IMR-90 (cell line): ENCODE measurements around the gene CELSR1. TPM values are rescaled to one million over a fixed set of nuclear protein-coding genes. Genes with fewer than 3 reads are reported as not detected.

Experiments
- ATAC-seq: fragments of 200-7000 bp; cut with Tn5 transposase; 2 replicates; pipeline ENCODE4 v1.9.1; 2020; ENCODE audit warnings: low read depth, mild to moderate bottlenecking, moderate library complexity
- BruUV-seq: library from RNA; stranded (reverse); fragments of 400-500 nt; replicated peaks from 2 replicates; lab custom pipeline; 2021; lab: Mats Ljungman, UMichigan
- CTCF ChIA-PET: fragments of 300-600 bp; formaldehyde crosslinking; extraction: SDS; loops from one replicate; lab custom pipeline; 2021; ENCODE audit warnings: antibody characterized with exemption; lab: Yijun Ruan, JAX
- POLR2A ChIA-PET: fragments of 300-600 bp; sonication (Branson Sonifier 250); formaldehyde crosslinking; loops from one replicate; lab custom pipeline; 2022; ENCODE audit warnings: antibody characterized with exemption; ENCODE audit not compliant: unreplicated experiment; lab: Charles Lee
- DNase-seq: peaks from one replicate; pipeline ENCODE4 v3.0.0; 2013
- H2AFZ ChIP-seq: replicated peaks from 2 replicates; pipeline ENCODE3; 2013; ENCODE audit warnings: low read length, mild to moderate bottlenecking; ENCODE audit not compliant: poor library complexity
- H2AK5ac ChIP-seq: 2 replicates; pipeline ENCODE4 v1.6.1; 2013; ENCODE audit warnings: low read depth, low read length, inconsistent platforms
- H2AK9ac ChIP-seq: replicated peaks from 2 replicates; pipeline ENCODE3; 2013; ENCODE audit warnings: mild to moderate bottlenecking, low read depth, low read length, moderate library complexity; ENCODE audit not compliant: poor library complexity
- H2BK120ac ChIP-seq: 2 replicates; pipeline ENCODE4 v1.6.1; 2013; ENCODE audit warnings: low read depth, low read length, inconsistent platforms
- H2BK15ac ChIP-seq: 3 replicates; pipeline ENCODE4 v1.6.1; 2013; ENCODE audit warnings: low read depth, low read length, inconsistent platforms
- H2BK20ac ChIP-seq: 2 replicates; pipeline ENCODE4 v1.6.1; 2013; ENCODE audit warnings: low read depth, mild to moderate bottlenecking, inconsistent platforms, low read length, moderate library complexity
- H2BK5ac ChIP-seq: 2 replicates; pipeline ENCODE4 v1.6.1; 2013; ENCODE audit warnings: mild to moderate bottlenecking, low read depth, low read length, inconsistent platforms; ENCODE audit not compliant: poor library complexity, severe bottlenecking
- H3K14ac ChIP-seq: replicated peaks from 2 replicates; pipeline ENCODE4 v1.6.1; 2013; ENCODE audit warnings: low read depth, low read length, inconsistent platforms
- H3K18ac ChIP-seq: 2 replicates; pipeline ENCODE4 v1.6.1; 2013; ENCODE audit warnings: low read depth, low read length, control low read depth
- H3K23ac ChIP-seq: 2 replicates; pipeline ENCODE4 v1.6.1; 2013; ENCODE audit warnings: low read depth, low read length, inconsistent platforms
- H3K27ac ChIP-seq: 2 replicates; pipeline ENCODE4 v1.5.1; 2013; ENCODE audit warnings: mild to moderate bottlenecking, control low read depth, low read length; ENCODE audit not compliant: insufficient read depth
- H3K27me3 ChIP-seq: 2 replicates; pipeline ENCODE4 v1.6.1; 2013; ENCODE audit warnings: low read length; ENCODE audit not compliant: control insufficient read depth, insufficient read depth
- H3K36me3 ChIP-seq: 2 replicates; pipeline ENCODE4 v1.6.1; 2013; ENCODE audit warnings: low read length, mixed read lengths; ENCODE audit not compliant: control insufficient read depth, insufficient read depth
- H3K4ac ChIP-seq: 2 replicates; pipeline ENCODE4 v1.6.1; 2013; ENCODE audit warnings: low read depth, low read length, inconsistent platforms
- H3K4me1 ChIP-seq: 2 replicates; pipeline ENCODE4 v1.6.1; 2013; ENCODE audit warnings: low read length, mixed read lengths; ENCODE audit not compliant: control insufficient read depth, insufficient read depth
- H3K4me2 ChIP-seq: 2 replicates; pipeline ENCODE4 v1.6.1; 2013; ENCODE audit warnings: low read depth, mild to moderate bottlenecking, control low read depth, low read length, moderate library complexity
- H3K4me3 ChIP-seq: 2 replicates; pipeline ENCODE4 v1.5.1; 2013; ENCODE audit warnings: low read depth, mild to moderate bottlenecking, control low read depth, low read length, moderate library complexity; ENCODE audit not compliant: insufficient read depth
- H3K56ac ChIP-seq: 2 replicates; pipeline ENCODE4 v1.6.1; 2013; ENCODE audit warnings: low read length, inconsistent platforms; ENCODE audit not compliant: insufficient read depth; ENCODE audit errors: extremely low read depth
- H3K79me1 ChIP-seq, 2 experiments: 2 replicates each; pipeline ENCODE4 v1.6.1; 2013; ENCODE audit warnings: low read length in 2 of 2, inconsistent platforms in 1 of 2, low read depth in 1 of 2
- H3K9ac ChIP-seq: 2 replicates; pipeline ENCODE4 v1.6.1; 2013; ENCODE audit warnings: low read depth, low read length, control low read depth
- H3K9me1 ChIP-seq: 2 replicates; pipeline ENCODE4 v1.6.1; 2013; ENCODE audit warnings: low read length, inconsistent platforms; ENCODE audit not compliant: insufficient read depth
- H3K9me3 ChIP-seq: 2 replicates; pipeline ENCODE4 v1.6.1; 2013; ENCODE audit warnings: low read length; ENCODE audit not compliant: control insufficient read depth, insufficient read depth
- H4K20me1 ChIP-seq: 2 replicates; pipeline ENCODE4 v1.6.1; 2013; ENCODE audit warnings: low read length, inconsistent platforms; ENCODE audit not compliant: insufficient read depth
- H4K5ac ChIP-seq: 2 replicates; pipeline ENCODE4 v1.6.1; 2013; ENCODE audit warnings: mild to moderate bottlenecking, low read depth, low read length, control low read depth
- H4K8ac ChIP-seq, 2 experiments: 2 replicates each; pipeline ENCODE4 v1.6.1; 2013; ENCODE audit warnings: low read depth in 2 of 2, low read length in 2 of 2, control low read depth in 1 of 2, inconsistent platforms in 1 of 2
- H4K91ac ChIP-seq: 2 replicates; pipeline ENCODE4 v1.6.1; 2013; ENCODE audit warnings: low read depth, low read length, inconsistent platforms; ENCODE audit not compliant: insufficient read depth
- CEBPB ChIP-seq: IDR thresholded peaks from 2 replicates; pipeline ENCODE4 v1.6.1; 2012; ENCODE audit warnings: low read depth, low read length, improper control_type of control experiment
- CTCF ChIP-seq: conservative IDR thresholded peaks from 2 replicates; pipeline ENCODE4 v1.5.1; 2012; ENCODE audit warnings: mild to moderate bottlenecking, low read depth, low read length, improper control_type of control experiment
- NFE2L2 ChIP-seq: fragments of 150-350 bp; IDR thresholded peaks from 2 replicates; pipeline ENCODE4 v1.6.1; 2016; ENCODE audit warnings: low read depth, mild to moderate bottlenecking, low read length
- RCOR1 ChIP-seq: IDR thresholded peaks from 2 replicates; pipeline ENCODE4 v1.6.1; 2012; ENCODE audit warnings: mild to moderate bottlenecking, low read length, improper control_type of control experiment; ENCODE audit not compliant: insufficient replicate concordance
- WGBS, 2 experiments: methylation state at CpG; one replicate each; pipeline versions ENCODE4 v1.1.5 to v1.1.7; 2013; ENCODE audit warnings: missing lambda C conversion rate in 2 of 2; ENCODE audit not compliant: insufficient read length in 1 of 2; ENCODE audit errors: extremely low coverage in 2 of 2; 5-methylcytosine and 5-hydroxymethylcytosine counted together
- dilution Hi-C: fragments of 300-500 bp; cut with HindIII; formaldehyde crosslinking; loops from one replicate; pipeline ENCODE4 v1.14.3; 2018; ENCODE audit warnings: low sequenced_read_pairs; ENCODE audit not compliant: unreplicated experiment
- in situ Hi-C: fragments of 300-500 bp; cut with MboI; formaldehyde crosslinking; loops from 3 replicates; pipeline ENCODE4 v1.14.3; 2019; ENCODE audit warnings: low sequenced_read_pairs, inconsistent platforms, mixed read lengths
- intact Hi-C: fragments of 100-400 bp; cut with micrococcal nuclease; formaldehyde crosslinking; loops from 2 replicates; pipeline ENCODE4 v1.10.0; 2022
- polyA plus RNA-seq, 3 experiments: library from polyadenylated mRNA; depleted of rRNA; stranded (reverse); fragments of >200 nt; gene quantifications; 2 replicates each; pipeline ENCODE4 v1.2.3, GENCODE V29; 2012; ENCODE audit warnings: low replicate concordance in 1 of 3
- total RNA-seq: library from RNA; depleted of rRNA; stranded (reverse); fragments of >200 nt; gene quantifications from 2 replicates; pipeline ENCODE4 v1.2.3, GENCODE V29; 2012

The CELSR1 gene
- total and polyA plus RNA-seq, 2 of the 4 experiments (the other 2 are of a cell fraction), result 0.36 to 0.82 TPM

GRCh38 chr22:46517255-46517761 lies 20.1 kb downstream of the CELSR1 start:
- no peak overlapping the region for H2AK9ac ChIP-seq
- no peak overlapping the region for H3K4me2 ChIP-seq
- no TSS peak for BruUV-seq
- no peaks in the 10 kb centered on the region for H3K9me3 ChIP-seq
- H2AK5ac ChIP-seq, result no peak overlapping the region
- POLR2A ChIA-PET, result no interaction called here
- H2BK15ac ChIP-seq, result no peak overlapping the region
- no peak overlapping the region for H2AFZ ChIP-seq
- no peak overlapping the region for H3K27ac ChIP-seq
- H2BK20ac ChIP-seq, result no peak overlapping the region
- in situ Hi-C loops, result no loop called here
- H3K18ac ChIP-seq, result no peak overlapping the region
- H4K91ac ChIP-seq, result no peak overlapping the region
- dilution Hi-C loops, result no loop called here
- H3K56ac ChIP-seq, result no peak overlapping the region
- DNase-seq, result no peak
- no peak for TF ChIP-seq NFE2L2
- TF ChIP-seq RCOR1, result no peak
- no peak for TF ChIP-seq CTCF
- TF ChIP-seq CEBPB, result no peak
- H3K4ac ChIP-seq, result no peak overlapping the region
- no peak for ATAC-seq
- no peak overlapping the region for H2BK5ac ChIP-seq
- no peak overlapping the region for H3K14ac ChIP-seq
- no peak overlapping the region for H2BK120ac ChIP-seq
- 87% methylated on average over 7 of the region's 22 CpGs; no CpG with 5 or more reads in 1 of the 2 experiments for WGBS, 2 experiments
- no peak overlapping the region for H3K23ac ChIP-seq
- intact Hi-C loops, result no loop called here
- H3K9ac ChIP-seq, result no peak overlapping the region; the same call in 1 of the 2 replicates
- H3K4me3 ChIP-seq, result no peak overlapping the region
- H3K27me3 ChIP-seq, result peaks cover 5% of the 10 kb centered on the region
- peaks cover 9% of the 10 kb centered on the region for H3K4me1 ChIP-seq
- no peaks in the 10 kb centered on the region for H4K20me1 ChIP-seq
- CTCF ChIA-PET, result no interaction called here
- no peaks in the 10 kb centered on the region for H3K36me3 ChIP-seq
- no peak overlapping the region for H4K5ac ChIP-seq
- H4K8ac ChIP-seq, result no peak overlapping the region
- no peaks in the 10 kb centered on the region for H3K9me1 ChIP-seq
- H3K79me1 ChIP-seq, result no peaks in the 10 kb centered on the region
